Loucy (cell line): ENCODE measurements around the gene PDE8B.

Experiments
- EZH2phosphoT487 ChIP-seq: fragments of 200-600 bp; IDR thresholded peaks from 2 replicates; pipeline ENCODE4 v1.6.1; 2018; ENCODE audit warnings: antibody characterized with exemption, mild to moderate bottlenecking, moderate library complexity, borderline replicate concordance
- TF ChIP-seq, protein P1 (sequence below): fragments of 200-600 bp; sonication (generic); conservative IDR thresholded peaks from 2 replicates; pipeline ENCODE4 v1.5.1; 2014; ENCODE audit warnings: mild to moderate bottlenecking, antibody characterized with exemption, low read length

DNA sequence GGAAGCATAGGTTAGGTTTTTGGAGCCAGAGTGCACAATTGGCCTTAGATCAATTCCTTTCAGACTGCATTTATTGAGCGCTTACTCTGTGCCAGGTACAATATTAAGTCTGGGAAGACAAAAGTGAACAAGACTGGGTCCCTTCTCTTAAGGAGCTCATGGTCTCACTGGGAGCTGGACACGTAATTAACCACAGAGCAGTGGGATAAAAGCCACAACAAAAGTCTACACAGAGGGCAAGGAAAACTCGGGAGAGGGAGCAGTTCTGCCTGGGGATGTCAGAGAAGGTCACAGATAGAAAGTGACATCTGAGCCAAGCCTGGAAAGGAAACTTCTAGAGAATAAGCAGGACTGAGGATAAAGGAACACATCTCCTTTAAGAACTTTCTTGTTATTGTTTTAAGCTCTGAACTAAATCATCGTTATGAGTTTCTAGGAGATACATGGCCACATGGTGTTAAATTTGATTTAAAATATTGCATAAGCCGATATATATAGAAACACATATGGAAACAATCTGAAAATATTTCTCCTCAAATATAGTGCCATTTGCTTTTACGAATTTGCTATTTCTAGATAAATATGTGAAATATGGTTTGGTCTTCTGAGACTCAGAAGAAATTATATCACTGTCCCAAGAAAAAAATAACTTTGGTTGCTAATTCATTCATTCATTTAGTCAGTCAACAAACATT is 40.1 kb upstream of the PDE8B start:
- TF ChIP-seq, protein P1, sequence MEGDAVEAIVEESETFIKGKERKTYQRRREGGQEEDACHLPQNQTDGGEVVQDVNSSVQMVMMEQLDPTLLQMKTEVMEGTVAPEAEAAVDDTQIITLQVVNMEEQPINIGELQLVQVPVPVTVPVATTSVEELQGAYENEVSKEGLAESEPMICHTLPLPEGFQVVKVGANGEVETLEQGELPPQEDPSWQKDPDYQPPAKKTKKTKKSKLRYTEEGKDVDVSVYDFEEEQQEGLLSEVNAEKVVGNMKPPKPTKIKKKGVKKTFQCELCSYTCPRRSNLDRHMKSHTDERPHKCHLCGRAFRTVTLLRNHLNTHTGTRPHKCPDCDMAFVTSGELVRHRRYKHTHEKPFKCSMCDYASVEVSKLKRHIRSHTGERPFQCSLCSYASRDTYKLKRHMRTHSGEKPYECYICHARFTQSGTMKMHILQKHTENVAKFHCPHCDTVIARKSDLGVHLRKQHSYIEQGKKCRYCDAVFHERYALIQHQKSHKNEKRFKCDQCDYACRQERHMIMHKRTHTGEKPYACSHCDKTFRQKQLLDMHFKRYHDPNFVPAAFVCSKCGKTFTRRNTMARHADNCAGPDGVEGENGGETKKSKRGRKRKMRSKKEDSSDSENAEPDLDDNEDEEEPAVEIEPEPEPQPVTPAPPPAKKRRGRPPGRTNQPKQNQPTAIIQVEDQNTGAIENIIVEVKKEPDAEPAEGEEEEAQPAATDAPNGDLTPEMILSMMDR = no peak
- no peak for TF ChIP-seq EZH2phosphoT487
